Measurements from ENCODE around the gene NDUFB11. TPM values are rescaled to one million over a fixed set of nuclear protein-coding genes. Genes with fewer than 3 reads are reported as not detected.
"Not testable (repeated sequence)": the region's sequence is repeated elsewhere in the genome, so short reads cannot be mapped to it uniquely, and the experiment has no call there.

Gene NDUFB11
- polyA plus RNA-seq, 4 donors = 78.1 to 109 (median 98.8) TPM

- FAIRE-seq = no peak
Observed at GRCh38 chrX:47148946-47149345, 4.4 kb upstream of the NDUFB11 start.

DNA sequence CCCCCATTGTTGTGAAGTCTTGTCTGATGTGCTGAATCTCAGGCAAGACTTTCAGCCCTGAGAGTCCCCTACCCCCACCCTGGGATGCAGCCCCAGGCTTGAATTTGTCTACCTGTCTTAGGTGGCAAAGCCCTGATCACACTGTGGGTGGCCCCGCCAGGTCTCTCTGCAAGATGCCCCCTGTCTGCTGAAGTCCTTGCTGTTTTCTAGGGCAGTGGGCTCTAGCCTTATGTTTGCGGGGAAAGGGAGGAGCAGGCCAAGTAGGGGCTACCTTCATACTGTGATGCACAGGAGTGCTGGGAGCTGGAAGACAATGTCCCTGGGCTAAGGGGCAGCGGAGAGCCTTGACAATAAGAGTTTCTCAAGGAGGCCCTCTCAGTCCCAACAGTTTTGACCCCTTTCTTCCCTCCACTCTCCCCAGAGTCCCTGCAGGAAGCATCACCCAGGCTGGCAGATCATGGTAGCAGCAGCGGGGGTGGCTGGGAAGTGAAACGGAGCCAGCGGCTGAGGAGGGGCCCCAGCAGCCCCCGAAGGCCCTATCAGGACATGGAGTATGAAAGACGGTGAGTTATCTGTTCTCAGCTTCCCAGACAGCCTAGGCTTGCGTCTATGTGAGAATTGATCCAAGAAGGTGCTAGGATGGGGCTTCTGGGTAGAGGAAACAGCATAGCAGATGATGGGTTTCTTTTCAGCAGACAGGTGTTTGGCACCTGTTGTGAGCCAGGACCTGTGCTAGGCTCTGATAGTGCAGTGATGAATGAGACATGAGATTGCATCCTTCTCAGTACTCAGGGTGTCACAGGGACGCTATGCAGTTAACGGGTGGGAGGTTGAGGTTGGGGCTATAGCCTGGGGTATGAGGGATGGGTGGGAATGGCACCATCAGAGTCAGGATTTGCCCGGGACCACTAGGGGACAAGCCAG lies 2.7 kb upstream of the NDUFB11 start:
- peak overlapping the region in 1 of 3 donors; percentile 10 for H3K27ac ChIP-seq (ENCODE audit: low read depth in 1 of 3, low read length in 2 of 3)
- H3K36me3 ChIP-seq (ENCODE audit: control insufficient read depth in 3 of 3, insufficient read depth in 2 of 3, low read depth in 1 of 3, low read length in 3 of 3) = peaks cover 0 to 25% (median 0%) of the 10 kb centered on the region in 3 donors
- no peak for FAIRE-seq
- WGBS, 3 donors = 73 to 83% (median 75%) methylated on average over 9 to 12 of the region's 12 CpGs
- no peaks in the 10 kb centered on the region for H3K27me3 ChIP-seq (ENCODE audit: control insufficient read depth in 3 of 3, insufficient read depth in 3 of 3, low read length in 3 of 3)
- peaks cover 0 to 3% of the 10 kb centered on the region in 2 donors for H3K9me3 ChIP-seq (ENCODE audit: control insufficient read depth in 2 of 2, insufficient read depth in 1 of 2, low read depth in 1 of 2, low read length in 1 of 2)
- DNase-seq = no peak
- peak overlapping the region in 2 of 3 donors; percentile 27 to 92 for H3K4me3 ChIP-seq (ENCODE audit: low read depth in 1 of 3, low read length in 3 of 3)
- H3K4me1 ChIP-seq (ENCODE audit: control insufficient read depth in 3 of 3, insufficient read depth in 2 of 3, low read depth in 1 of 3, low read length in 2 of 3) = peaks cover 3 to 5% (median 3%) of the 10 kb centered on the region in 3 donors

More at GRCh38 chrX:47148946-47149345, 4.4 kb upstream of the NDUFB11 start:
- H3K4me3 ChIP-seq (ENCODE audit: low read depth in 1 of 3, low read length in 3 of 3) = no peak overlapping the region
- H3K4me1 ChIP-seq (ENCODE audit: control insufficient read depth in 3 of 3, insufficient read depth in 2 of 3, low read depth in 1 of 3, low read length in 2 of 3) = peaks cover 0 to 3% (median 3%) of the 10 kb centered on the region in 3 donors
- H3K27me3 ChIP-seq (ENCODE audit: control insufficient read depth in 3 of 3, insufficient read depth in 3 of 3, low read length in 3 of 3) = no peaks in the 10 kb centered on the region
- DNase-seq = no peak
- peaks cover 0 to 3% of the 10 kb centered on the region in 2 donors for H3K9me3 ChIP-seq (ENCODE audit: control insufficient read depth in 2 of 2, insufficient read depth in 1 of 2, low read depth in 1 of 2, low read length in 1 of 2)
- H3K36me3 ChIP-seq (ENCODE audit: control insufficient read depth in 3 of 3, insufficient read depth in 2 of 3, low read depth in 1 of 3, low read length in 3 of 3) = peaks cover 0 to 27% (median 0%) of the 10 kb centered on the region in 3 donors
- no peak overlapping the region for H3K27ac ChIP-seq (ENCODE audit: low read depth in 1 of 3, low read length in 2 of 3)
- 50 to 62% (median 51%) methylated on average over 2 of the region's 2 CpGs for WGBS, 3 donors

- H3K4me3 ChIP-seq (ENCODE audit: low read depth in 1 of 3, low read length in 3 of 3) = peak overlapping the region; percentile 41 to 92 (median 50)
- DNase-seq (peak; percentile 41 to 64), FAIRE-seq (no peak)
- H3K27ac ChIP-seq (ENCODE audit: low read depth in 1 of 3, low read length in 2 of 3) = peak overlapping the region in 2 of 3 donors; percentile 98 to 99
- no peaks in the 10 kb centered on the region for H3K27me3 ChIP-seq (ENCODE audit: control insufficient read depth in 3 of 3, insufficient read depth in 3 of 3, low read length in 3 of 3)
- peaks cover 3 to 5% (median 3%) of the 10 kb centered on the region in 3 donors for H3K4me1 ChIP-seq (ENCODE audit: control insufficient read depth in 3 of 3, insufficient read depth in 2 of 3, low read depth in 1 of 3, low read length in 2 of 3)
- H3K36me3 ChIP-seq (ENCODE audit: control insufficient read depth in 3 of 3, insufficient read depth in 2 of 3, low read depth in 1 of 3, low read length in 3 of 3) = peaks cover 0 to 27% (median 0%) of the 10 kb centered on the region in 3 donors
- 0 to 20% (median 8%) methylated on average over 7 to 10 of the region's 10 CpGs for WGBS, 3 donors
- peaks cover 0 to 3% of the 10 kb centered on the region in 2 donors for H3K9me3 ChIP-seq (ENCODE audit: control insufficient read depth in 2 of 2, insufficient read depth in 1 of 2, low read depth in 1 of 2, low read length in 1 of 2)
Observed at GRCh38 chrX:47146121-47146935, 1.8 kb upstream of the NDUFB11 start.

DNA sequence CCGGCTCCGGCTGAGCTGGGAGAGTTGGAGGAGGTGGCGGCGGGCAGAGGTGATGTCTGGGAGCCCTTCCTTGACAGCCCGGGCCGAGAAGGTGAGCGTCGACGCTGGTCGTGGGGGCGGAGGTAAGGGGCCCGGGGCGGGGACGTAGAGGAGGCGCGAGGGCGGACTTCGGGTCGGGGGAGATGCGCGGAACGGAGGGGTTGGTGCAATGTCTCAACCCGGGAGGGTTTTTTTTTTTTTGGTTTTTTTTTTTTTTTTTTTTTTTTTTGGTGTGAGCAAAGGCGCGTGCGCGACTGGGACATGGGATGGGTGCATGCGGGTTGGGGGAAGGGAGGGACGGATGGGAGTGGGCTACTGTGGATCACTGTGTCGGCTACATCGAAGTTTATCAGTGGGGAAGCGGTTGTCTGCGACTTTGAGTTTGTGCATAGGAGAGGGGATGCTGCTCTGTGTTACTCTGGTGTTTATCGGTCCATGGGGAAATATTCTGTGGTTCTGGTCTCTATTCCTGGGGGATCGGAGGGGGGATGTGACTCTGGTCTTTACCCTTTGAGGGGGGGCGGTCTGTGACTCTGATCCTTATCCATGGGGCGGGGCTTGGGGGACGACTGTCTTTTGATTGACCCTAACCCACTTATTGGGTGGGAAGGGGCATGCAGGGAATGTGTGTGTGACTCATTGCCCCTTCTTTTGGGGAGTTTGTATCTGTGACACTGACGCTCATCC lies 1.1 kb upstream of the NDUFB11 start:
- Histone ChIP-seq H3K27ac (ENCODE audit: low read depth in 1 of 3, low read length in 2 of 3) (peak overlapping the region; percentile 39 to 99 (median 98)), H3K4me1 (ENCODE audit: control insufficient read depth in 3 of 3, insufficient read depth in 2 of 3, low read depth in 1 of 3, low read length in 2 of 3) (peaks cover 3 to 5% (median 3%) of the 10 kb centered on the region in 3 donors), H3K9me3 (ENCODE audit: control insufficient read depth in 2 of 2, insufficient read depth in 1 of 2, low read depth in 1 of 2, low read length in 1 of 2) (peaks cover 0 to 3% of the 10 kb centered on the region in 2 donors), H3K4me3 (ENCODE audit: low read depth in 1 of 3, low read length in 3 of 3) (peak overlapping the region; percentile 50 to 92 (median 54)), H3K27me3 (ENCODE audit: control insufficient read depth in 3 of 3, insufficient read depth in 3 of 3, low read length in 3 of 3) (no peaks in the 10 kb centered on the region), H3K36me3 (ENCODE audit: control insufficient read depth in 3 of 3, insufficient read depth in 2 of 3, low read depth in 1 of 3, low read length in 3 of 3) (peaks cover 0 to 29% (median 0%) of the 10 kb centered on the region in 3 donors)
- no peak for DNase-seq
- FAIRE-seq = no peak
- WGBS, 3 donors = 1 to 46% (median 13%) methylated on average over 28 to 39 of the region's 39 CpGs

- peak overlapping the region; percentile 39 to 99 (median 98) for H3K27ac ChIP-seq (ENCODE audit: low read depth in 1 of 3, low read length in 2 of 3)
- peak; percentile 36 to 82 for DNase-seq
- H3K4me1 ChIP-seq (ENCODE audit: control insufficient read depth in 3 of 3, insufficient read depth in 2 of 3, low read depth in 1 of 3, low read length in 2 of 3) = peaks cover 3 to 5% (median 3%) of the 10 kb centered on the region in 3 donors
- H3K36me3 ChIP-seq (ENCODE audit: control insufficient read depth in 3 of 3, insufficient read depth in 2 of 3, low read depth in 1 of 3, low read length in 3 of 3) = peaks cover 0 to 31% (median 0%) of the 10 kb centered on the region in 3 donors
- peak overlapping the region; percentile 46 to 92 (median 50) for H3K4me3 ChIP-seq (ENCODE audit: low read depth in 1 of 3, low read length in 3 of 3)
- no peaks in the 10 kb centered on the region for H3K27me3 ChIP-seq (ENCODE audit: control insufficient read depth in 3 of 3, insufficient read depth in 3 of 3, low read length in 3 of 3)
- 2 to 44% (median 16%) methylated on average over 17 to 45 of the region's 46 CpGs for WGBS, 3 donors
- H3K9me3 ChIP-seq (ENCODE audit: control insufficient read depth in 2 of 2, insufficient read depth in 1 of 2, low read depth in 1 of 2, low read length in 1 of 2) = peaks cover 0 to 2% of the 10 kb centered on the region in 2 donors
- FAIRE-seq = no peak
Observed at GRCh38 chrX:47143894-47144625, 442 bp downstream of the NDUFB11 start.

- H3K36me3 ChIP-seq (ENCODE audit: control insufficient read depth in 3 of 3, insufficient read depth in 2 of 3, low read depth in 1 of 3, low read length in 3 of 3) = peaks cover 0 to 21% (median 0%) of the 10 kb centered on the region in 3 donors
- H3K9me3 ChIP-seq (ENCODE audit: control insufficient read depth in 2 of 2, insufficient read depth in 1 of 2, low read depth in 1 of 2, low read length in 1 of 2) = no peaks in the 10 kb centered on the region
- no peak overlapping the region for H3K27ac ChIP-seq (ENCODE audit: low read depth in 1 of 3, low read length in 2 of 3)
- 72 to 88% (median 79%) methylated on average over 6 of the region's 6 CpGs for WGBS, 3 donors
- FAIRE-seq = no peak
- DNase-seq = no peak
- no peaks in the 10 kb centered on the region for H3K27me3 ChIP-seq (ENCODE audit: control insufficient read depth in 3 of 3, insufficient read depth in 3 of 3, low read length in 3 of 3)
- no peak overlapping the region for H3K4me3 ChIP-seq (ENCODE audit: low read depth in 1 of 3, low read length in 3 of 3)
- no peaks in the 10 kb centered on the region for H3K4me1 ChIP-seq (ENCODE audit: control insufficient read depth in 3 of 3, insufficient read depth in 2 of 3, low read depth in 1 of 3, low read length in 2 of 3)
Observed at GRCh38 chrX:47138171-47138570, 6.3 kb downstream of the NDUFB11 start.

- not testable (repeated sequence) for H3K36me3 ChIP-seq (ENCODE audit: control insufficient read depth in 3 of 3, insufficient read depth in 2 of 3, low read depth in 1 of 3, low read length in 3 of 3); H3K27me3 ChIP-seq (ENCODE audit: control insufficient read depth in 3 of 3, insufficient read depth in 3 of 3, low read length in 3 of 3); H3K9me3 ChIP-seq (ENCODE audit: control insufficient read depth in 2 of 2, insufficient read depth in 1 of 2, low read depth in 1 of 2, low read length in 1 of 2); H3K4me1 ChIP-seq (ENCODE audit: control insufficient read depth in 3 of 3, insufficient read depth in 2 of 3, low read depth in 1 of 3, low read length in 2 of 3); H3K27ac ChIP-seq (ENCODE audit: low read depth in 1 of 3, low read length in 2 of 3); H3K4me3 ChIP-seq (ENCODE audit: low read depth in 1 of 3, low read length in 3 of 3); FAIRE-seq
- WGBS, 3 donors = 54 to 68% (median 61%) methylated on average over 5 of the region's 5 CpGs
- peak in 1 of 2 donors; percentile 47 for DNase-seq
Observed at GRCh38 chrX:47135650-47136049, 8.9 kb downstream of the NDUFB11 start.

Data from small intestine (tissue), 7 donors.